ENCODE results near the gene CRAMP1.

CRAMP1 gene

DNA sequence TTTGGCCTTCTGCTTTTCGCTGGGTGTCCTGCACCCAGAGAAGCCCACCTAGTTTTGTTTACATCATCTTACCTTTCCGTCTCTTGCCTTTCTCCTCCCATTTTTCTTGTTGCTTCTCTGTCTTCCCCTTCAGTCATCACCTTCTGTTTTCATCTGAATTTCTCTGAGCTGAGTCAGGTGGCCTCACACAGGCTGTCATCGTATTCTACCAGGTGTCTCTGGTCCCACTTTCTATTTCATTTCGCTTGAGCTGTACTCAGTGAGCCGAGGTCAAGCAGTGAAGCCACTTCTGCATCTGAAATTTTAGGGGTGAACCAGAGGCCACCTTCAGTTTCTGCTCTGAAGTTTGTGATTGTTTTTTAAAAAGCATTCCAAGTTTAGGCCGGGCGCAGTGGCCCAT is 9.7 kb downstream of the CRAMP1 start:
- DNase-seq, result no peak

DNA sequence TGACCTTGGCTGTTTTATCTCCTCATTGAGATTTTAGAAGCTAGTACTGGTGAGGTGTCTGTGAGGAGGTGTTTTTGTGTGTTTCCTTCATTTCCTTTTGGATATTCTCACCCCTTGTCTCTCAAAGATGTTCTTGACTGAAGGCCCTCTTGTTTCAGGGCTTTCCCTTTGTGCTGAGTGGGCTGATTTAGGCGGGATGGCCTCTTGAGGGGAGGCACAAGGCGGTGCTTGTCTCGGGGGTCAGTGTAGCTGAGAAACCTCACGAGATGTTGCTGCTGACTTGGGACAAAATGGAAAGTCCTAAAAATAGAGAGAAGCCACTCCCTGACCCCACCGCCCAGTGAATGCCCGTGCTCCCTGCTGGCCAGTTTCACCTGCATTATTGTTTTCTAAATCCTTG is 14.2 kb downstream of the CRAMP1 start:
- DNase-seq, result no peak
- in situ Hi-C loops (cut with HindIII; ENCODE audit: low pct_ligation_motif_present, low pct_unique_long_range_greater_than_20kb, low sequenced_read_pairs), result no loop called here

More for the DNA sequence above, 9.7 kb downstream of the CRAMP1 start:
- in situ Hi-C loops (cut with HindIII; ENCODE audit: low pct_ligation_motif_present, low pct_unique_long_range_greater_than_20kb, low sequenced_read_pairs), result no loop called here

DNA sequence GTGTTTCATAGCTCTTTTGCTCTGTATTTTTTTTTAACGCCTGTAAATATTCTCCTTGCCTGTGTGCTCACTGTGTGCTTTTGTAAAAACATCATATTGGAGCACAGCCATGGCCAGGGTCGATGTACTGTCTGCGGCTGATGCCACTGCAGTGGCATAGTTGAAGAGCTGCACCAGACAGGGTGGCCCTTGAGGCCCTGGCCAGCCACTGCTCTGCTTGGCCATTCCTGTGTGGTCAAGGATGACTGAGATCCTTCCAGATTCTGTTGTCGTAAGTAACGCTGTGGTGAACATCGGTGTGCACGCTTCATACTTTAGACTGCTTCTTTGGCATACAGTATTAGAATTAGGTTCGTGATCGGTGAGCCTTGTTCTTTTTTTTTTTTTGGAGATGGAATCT is 14.6 kb downstream of the CRAMP1 start:
- in situ Hi-C loops (cut with HindIII; ENCODE audit: low pct_ligation_motif_present, low pct_unique_long_range_greater_than_20kb, low sequenced_read_pairs), result no loop called here
- no peak for DNase-seq

DNA sequence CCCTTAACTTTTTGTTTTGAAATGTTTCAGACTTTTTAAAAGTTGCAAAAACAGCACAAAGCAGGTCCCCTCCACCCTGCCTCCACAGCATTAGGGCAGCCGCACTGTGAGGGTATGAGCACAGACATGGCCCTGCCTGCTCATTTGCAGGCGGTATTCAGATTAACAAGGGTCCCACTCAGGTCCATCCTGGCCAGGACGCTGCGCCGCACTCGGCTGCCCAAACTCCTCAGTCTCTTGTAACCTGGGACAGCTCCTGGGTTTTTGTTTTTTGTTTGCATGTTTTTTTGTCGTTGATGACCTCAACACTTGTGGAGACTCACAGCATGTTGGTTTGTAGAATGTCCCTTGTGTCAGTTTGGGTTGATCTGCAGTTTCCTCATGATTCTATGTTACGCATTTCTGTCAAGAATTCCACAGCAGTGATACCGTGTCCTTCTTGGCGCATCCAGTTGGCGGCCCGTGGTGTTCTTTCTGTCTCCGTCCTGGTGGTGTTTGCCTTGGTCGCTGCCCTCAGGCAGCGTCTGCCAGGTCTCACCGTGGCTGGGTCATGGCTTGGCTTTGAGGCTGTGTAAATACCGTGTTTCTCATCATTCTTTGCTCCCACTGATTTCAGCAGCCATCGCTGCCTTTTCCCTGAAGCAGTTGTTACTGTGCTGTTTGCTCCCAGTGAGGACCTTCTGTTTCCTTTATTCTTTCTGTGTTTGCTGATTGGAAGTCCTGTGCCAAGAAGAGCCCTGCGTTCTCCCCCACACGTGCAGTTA is 18.5 kb downstream of the CRAMP1 start:
- no peak for DNase-seq

DNA sequence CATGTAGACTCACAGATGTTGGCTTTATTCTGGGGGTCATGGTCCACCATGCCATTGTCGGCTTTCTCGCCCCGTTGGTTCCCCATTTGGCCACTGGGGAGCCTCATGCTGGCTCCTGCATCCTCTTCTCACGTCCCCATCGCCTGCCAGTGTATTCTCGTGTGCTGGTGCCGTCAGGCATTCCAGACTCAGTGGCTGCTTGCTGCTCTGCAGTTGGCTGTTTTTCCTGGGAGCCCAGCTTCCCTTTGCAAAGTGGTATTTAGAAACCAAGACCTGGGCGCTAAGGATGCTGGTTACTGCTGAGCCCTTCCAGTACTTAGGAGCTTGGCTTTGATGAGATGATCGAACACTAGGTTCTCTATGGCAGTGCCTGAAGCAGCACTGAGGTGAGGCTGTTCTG is 19.1 kb downstream of the CRAMP1 start:
- in situ Hi-C loops (cut with HindIII; ENCODE audit: low pct_ligation_motif_present, low pct_unique_long_range_greater_than_20kb, low sequenced_read_pairs), result no loop called here
- no peak for DNase-seq

More for the DNA sequence above, 18.5 kb downstream of the CRAMP1 start:
- in situ Hi-C loops (cut with HindIII; ENCODE audit: low pct_ligation_motif_present, low pct_unique_long_range_greater_than_20kb, low sequenced_read_pairs), result no loop called here

DNA sequence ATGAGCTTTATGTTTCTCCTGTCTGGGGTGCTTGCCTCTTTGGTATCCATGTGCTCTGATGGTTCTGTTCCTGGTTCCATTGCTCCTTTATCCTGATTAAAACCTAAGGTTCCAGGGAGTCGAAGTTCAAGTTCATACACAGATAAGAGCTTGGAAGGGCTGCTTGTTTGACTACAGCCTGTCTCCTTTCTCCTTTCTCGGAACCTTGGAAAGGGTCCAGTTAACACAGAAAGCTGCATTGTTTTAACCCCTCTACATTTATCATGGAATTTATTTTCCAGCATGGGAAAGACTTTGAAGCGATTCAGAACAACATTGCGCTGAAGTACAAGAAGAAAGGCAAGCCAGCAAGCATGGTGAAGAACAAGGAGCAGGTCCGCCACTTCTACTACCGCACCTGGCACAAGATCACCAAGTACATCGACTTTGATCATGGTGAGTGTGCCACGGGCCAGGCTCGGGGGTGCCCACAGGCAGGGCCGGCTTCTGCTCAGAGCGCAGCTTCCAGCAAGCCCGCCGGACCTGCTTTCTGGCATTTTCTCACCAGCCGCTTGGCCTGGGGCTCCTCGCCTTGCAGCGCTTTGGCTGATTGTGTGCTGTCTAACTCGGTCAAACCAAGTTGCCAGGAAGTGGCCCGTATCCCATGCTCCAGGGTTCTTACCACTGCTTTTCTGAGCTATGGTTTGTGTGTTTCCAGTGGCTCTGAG is 19.9 kb downstream of the CRAMP1 start:
- no peak for DNase-seq
- in situ Hi-C loops (cut with HindIII; ENCODE audit: low pct_ligation_motif_present, low pct_unique_long_range_greater_than_20kb, low sequenced_read_pairs), result no loop called here

DNA sequence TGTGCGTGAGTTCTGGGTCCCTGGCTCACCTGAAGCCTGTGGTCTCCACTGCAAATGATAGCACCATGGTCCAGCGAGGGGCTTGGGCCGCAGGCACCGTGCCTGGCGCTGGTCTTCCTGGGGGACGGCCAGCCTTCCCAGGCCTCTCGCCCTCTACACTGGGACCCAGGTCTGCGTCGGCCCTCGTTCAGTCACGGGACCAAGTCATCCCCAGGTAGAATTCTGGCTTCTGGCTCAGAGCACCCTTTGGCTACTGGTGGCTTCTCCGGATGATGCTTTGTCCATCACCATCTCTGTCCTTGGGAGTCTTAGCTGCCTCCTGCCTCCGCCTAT is 20.4 kb downstream of the CRAMP1 start:
- no peak for DNase-seq
- in situ Hi-C loops (cut with HindIII; ENCODE audit: low pct_ligation_motif_present, low pct_unique_long_range_greater_than_20kb, low sequenced_read_pairs), result no loop called here

DNA sequence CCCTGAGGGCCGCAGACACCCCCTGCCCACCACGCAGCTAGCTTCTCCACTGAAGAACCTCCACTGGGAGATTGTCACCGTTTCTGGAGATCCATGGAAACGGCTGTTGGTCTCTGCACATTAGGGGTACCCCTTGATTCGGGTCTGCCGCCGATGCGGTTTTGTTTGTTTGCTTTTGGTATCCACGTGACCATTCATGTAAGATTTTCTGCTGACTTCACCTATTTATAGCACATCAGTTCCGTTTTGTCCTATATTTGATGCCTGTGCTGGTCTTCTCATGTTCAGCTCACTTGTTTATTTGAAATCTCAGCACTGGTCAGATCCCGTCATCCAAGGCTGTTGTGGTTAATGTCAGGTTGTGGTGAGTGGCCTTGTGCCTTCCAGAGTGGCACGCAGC is 21.1 kb downstream of the CRAMP1 start:
- in situ Hi-C loops (cut with HindIII; ENCODE audit: low pct_ligation_motif_present, low pct_unique_long_range_greater_than_20kb, low sequenced_read_pairs), result no loop called here
- DNase-seq, result no peak

DNA sequence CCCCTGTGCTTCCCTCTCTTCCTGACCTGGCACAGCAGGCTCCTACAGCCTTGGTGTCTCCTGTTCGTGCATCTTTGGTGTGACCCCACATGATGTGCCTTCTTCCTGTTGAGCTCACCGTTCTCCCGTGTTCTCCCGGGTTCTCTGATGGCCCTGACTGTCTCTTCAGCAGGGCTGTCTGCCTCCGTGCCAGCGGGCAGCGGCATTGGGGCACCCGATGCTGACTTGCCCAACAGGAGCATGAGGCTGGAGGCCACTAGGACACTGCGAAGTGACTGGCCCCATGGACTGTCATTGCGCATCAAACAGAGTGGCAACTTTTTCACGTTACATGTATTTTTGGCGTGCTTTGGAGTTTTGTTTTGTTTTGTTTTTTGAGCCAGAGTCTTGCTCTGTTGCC is 22.4 kb downstream of the CRAMP1 start:
- in situ Hi-C loops (cut with HindIII; ENCODE audit: low pct_ligation_motif_present, low pct_unique_long_range_greater_than_20kb, low sequenced_read_pairs), result no loop called here

DNA sequence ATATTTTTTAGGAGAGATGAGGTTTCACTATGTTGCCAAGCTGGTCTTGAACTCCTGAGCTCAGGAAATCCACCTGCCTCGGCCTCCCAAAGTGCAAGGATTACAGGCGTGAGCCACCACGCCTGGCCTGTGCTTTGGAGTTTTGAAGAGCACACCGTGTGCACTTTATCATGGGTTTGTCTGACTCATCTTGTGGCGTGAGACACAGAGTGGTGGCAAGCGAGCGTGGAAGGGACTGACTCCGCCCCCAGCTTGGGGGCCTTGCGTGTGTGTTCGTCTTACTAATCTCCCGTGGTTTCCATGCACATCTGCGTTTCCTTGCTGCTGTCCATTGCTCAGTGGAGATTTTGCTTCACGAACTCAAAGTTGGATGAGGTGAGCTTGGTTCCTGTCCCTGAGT is 22.9 kb downstream of the CRAMP1 start:
- no peak for DNase-seq
- in situ Hi-C loops (cut with HindIII; ENCODE audit: low pct_ligation_motif_present, low pct_unique_long_range_greater_than_20kb, low sequenced_read_pairs), result no loop called here

More for the DNA sequence above, 22.4 kb downstream of the CRAMP1 start:
- no peak for DNase-seq

DNA sequence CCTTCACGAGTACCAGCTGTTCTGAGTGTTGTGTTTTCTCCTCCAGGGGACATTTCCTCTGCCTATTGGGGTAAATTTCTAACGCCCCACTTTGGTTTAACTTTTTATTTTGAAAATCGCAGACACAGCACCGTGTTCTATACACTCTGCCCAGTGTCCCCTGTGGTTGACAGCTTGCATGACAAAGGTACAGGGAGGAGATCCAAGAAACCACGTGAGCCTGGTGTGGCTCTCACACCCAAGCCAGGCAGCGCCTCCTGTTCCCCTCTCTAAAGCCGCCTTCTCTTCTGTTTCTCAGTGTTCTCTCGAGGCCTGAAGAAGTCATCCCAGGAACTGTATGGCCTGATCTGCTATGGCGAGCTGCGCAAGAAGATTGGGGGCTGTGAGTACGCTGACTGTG is 25.4 kb downstream of the CRAMP1 start:
- no peak for DNase-seq
- in situ Hi-C loops (cut with HindIII; ENCODE audit: low pct_ligation_motif_present, low pct_unique_long_range_greater_than_20kb, low sequenced_read_pairs), result no loop called here

DNA sequence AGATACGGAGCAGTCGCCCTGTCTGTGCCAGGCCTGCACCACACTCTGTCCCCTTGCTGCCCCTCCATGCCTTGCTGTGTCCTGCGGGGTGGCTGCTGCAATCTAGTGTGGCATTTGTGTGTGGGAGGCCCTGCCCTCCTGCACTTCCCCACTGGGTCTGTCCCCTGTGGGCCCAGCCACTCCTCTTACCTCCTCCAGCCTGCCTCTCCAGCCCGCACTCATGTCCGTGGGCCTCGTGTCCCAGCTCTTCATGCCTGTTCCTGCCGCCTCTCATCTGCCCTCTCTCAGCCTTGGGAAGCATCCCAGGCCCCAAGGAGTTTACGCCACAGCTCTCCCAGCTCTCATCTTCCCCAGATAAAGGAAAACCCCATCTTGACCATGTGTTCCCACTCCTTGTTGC is 26.6 kb downstream of the CRAMP1 start:
- in situ Hi-C loops (cut with HindIII; ENCODE audit: low pct_ligation_motif_present, low pct_unique_long_range_greater_than_20kb, low sequenced_read_pairs), result no loop called here
- DNase-seq, result no peak

DNA sequence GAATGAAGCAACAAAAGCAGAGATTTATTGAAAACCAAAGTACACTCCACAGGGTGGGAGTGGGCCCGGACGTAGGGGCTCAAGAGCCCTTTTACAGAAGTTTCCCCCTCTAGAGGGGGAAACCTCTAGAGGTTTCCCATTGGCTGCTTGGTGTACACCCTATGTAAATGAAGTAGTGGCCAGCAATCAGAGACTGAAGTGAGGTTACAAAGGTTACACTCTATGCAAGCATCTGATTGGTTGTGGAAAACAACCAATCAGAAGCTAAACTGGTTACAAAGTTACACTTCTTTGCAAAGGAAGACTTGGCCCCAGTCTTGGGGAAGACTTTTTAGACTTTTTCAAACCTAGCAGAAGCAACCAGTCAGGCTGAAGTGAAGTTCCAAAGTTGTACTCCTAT is 27.1 kb downstream of the CRAMP1 start:
- in situ Hi-C loops (cut with HindIII; ENCODE audit: low pct_ligation_motif_present, low pct_unique_long_range_greater_than_20kb, low sequenced_read_pairs), result no loop called here
- no peak for DNase-seq

DNA sequence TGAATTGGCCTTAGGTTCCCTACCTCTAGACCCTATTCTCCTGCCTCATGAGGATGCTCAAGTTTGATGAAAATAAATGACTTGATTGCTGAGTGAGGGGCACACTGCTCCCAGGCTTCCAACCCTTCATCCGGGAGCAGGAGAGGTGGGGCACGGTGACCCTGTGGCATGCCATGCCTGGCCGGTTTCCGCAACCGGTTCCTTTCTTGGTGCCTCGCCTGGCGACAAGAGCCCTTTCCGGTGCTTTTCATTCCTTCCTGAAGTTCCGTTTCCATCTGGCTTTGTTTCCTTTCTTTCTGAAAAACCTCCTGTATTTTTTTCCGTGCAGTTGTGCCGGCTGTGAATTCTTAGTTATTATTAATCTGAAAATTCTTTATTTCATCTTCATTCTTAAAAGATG is 27.7 kb downstream of the CRAMP1 start:
- DNase-seq, result no peak
- in situ Hi-C loops (cut with HindIII; ENCODE audit: low pct_ligation_motif_present, low pct_unique_long_range_greater_than_20kb, low sequenced_read_pairs), result no loop called here

DNA sequence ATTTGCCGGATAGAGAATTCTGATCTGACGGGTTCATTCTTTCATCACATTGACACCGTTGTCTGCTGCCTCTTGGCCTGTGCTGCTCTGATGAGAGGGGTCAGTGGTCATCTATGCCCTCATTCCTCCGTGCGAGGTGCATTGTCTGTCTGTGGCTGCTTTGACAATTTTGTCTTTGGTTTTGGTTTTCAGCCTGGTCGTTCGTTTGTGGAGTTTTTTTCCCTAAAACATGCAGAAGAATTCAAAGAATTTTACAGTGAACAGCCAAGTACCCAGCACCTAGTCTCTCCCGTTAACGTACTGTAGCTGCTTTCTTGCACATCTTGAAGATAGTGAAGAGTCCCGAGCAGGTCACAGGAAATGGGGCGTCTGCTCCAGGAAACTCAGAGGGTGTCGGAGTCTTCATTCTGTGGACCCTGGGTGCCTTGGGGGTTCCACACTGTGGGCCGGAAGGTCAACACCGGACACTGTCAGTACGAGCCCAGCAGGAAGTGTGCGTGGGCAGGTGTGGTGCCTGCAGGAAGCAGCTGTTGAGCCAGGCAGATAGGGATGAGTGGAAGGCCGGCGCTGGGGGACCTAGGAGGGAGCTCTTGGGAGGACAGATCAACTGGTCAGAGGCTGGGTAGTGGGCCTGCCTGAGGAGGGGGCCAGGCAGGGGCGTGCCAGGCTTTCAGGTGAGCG is 28.2 kb downstream of the CRAMP1 start:
- no peak for DNase-seq
- in situ Hi-C loops (cut with HindIII; ENCODE audit: low pct_ligation_motif_present, low pct_unique_long_range_greater_than_20kb, low sequenced_read_pairs), result no loop called here

DNA sequence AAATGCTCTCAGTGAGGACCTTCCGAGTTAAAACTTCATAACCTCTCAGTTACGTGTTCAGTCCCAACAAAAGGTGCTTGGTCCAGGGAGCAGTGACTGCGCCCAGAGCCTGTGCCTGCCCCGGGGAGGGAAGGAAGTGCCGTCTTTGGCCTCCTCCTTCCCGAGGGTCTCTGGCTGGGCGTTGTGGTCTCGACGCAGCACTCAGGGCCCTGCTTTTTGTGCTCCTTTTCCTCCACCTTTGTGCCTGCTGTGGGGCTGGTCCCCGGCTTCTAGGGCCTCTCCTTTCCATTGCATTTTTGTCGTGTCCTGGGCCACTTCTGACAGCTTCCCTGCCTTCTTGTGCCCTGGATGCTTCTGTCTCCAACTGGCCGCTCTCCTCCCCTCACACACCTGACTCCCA is 29.1 kb downstream of the CRAMP1 start:
- in situ Hi-C loops (cut with HindIII; ENCODE audit: low pct_ligation_motif_present, low pct_unique_long_range_greater_than_20kb, low sequenced_read_pairs), result no loop called here
- DNase-seq, result no peak

DNA sequence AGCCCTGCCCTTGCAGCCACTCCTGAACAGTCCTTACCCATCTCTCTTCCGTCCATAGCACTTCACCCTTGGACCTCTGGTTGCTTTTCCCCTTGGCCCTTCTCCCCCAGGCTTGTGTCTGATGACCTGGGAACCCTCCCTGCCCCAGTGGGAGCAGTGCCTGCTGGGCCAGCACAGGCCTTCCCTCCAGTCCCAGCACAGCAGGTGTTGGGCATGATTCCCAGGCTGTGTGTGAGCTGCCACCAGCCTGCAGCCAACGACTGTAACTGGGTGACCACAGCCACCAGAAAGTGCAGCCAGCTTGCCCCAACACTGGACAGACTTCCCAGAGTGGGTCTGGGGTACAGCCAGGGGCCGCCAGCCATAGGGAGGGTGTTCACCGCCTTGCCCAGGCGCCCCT is 30.0 kb downstream of the CRAMP1 start:
- DNase-seq, result no peak
- in situ Hi-C loops (cut with HindIII; ENCODE audit: low pct_ligation_motif_present, low pct_unique_long_range_greater_than_20kb, low sequenced_read_pairs), result no loop called here

DNA sequence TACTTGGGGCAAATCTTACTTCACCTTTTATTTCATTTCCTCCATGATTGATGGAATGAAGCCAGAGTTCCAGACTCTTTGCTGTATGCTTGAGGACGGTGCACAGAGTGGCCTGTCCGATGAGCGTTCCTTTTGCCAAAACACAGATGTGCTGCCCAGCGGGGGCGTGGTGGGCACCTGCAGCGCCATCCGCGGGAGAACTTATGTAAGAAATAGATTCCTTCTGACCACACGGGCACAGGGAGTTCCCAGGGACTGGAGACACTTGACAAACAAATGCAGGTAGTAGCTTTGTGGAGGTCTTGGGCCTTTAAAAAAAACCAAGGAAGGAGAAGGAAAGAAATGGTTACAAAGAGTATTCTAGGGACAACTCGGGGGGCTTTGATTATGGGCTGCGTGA is 30.6 kb downstream of the CRAMP1 start:
- DNase-seq, result no peak
- in situ Hi-C loops (cut with HindIII; ENCODE audit: low pct_ligation_motif_present, low pct_unique_long_range_greater_than_20kb, low sequenced_read_pairs), result no loop called here

DNA sequence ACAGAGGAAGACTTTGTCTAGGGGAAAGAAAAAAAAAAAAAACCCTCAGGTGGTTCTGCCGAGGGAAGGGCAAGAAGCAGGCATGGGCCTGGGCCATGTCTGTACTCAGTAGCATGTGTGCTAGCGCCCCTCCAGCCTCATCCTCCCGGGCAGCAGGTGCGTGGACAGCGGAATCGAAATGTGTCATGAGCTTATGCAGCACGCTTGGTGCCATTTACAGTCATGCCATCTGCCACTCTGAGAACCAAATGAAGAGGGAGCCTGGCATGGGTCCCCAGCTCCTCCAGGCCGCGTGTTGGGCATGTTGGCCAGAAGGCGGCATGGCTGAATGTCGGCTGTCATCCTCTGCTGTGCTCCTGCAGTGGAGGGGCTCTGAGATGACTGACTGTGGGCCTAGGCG is 31.4 kb downstream of the CRAMP1 start:
- in situ Hi-C loops (cut with HindIII; ENCODE audit: low pct_ligation_motif_present, low pct_unique_long_range_greater_than_20kb, low sequenced_read_pairs), result no loop called here
- DNase-seq, result no peak

Measured in ACHN (cell line).